ENCODE results near the gene NRIP1.
"Not testable (repeated sequence)": the region's sequence is repeated elsewhere in the genome, so short reads cannot be mapped to it uniquely, and the experiment has no call there.

The NRIP1 gene

DNA sequence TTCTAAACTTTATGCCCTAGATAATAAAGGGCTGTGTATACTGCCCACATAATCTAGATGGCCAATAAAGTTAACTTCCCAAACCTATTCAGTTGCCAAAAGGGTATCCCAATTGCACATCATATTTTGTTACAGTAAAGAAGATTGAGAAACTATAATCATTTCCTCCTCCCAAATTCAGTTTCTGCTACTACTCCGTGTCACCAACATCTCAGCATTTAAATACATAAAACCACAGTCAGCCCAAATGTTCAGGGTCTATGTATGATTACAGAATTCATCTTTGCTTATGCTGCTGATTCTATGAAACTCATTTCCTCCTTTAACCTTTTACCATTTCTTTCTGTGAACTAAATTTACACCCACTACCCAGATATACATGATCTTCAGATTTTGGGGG is 28.6 kb downstream of the NRIP1 start:
- DNase-seq = no peak

- DNase-seq = no peak
Measured at GRCh38 chr21:15034126-15034853, 30.5 kb downstream of the NRIP1 start.

DNA sequence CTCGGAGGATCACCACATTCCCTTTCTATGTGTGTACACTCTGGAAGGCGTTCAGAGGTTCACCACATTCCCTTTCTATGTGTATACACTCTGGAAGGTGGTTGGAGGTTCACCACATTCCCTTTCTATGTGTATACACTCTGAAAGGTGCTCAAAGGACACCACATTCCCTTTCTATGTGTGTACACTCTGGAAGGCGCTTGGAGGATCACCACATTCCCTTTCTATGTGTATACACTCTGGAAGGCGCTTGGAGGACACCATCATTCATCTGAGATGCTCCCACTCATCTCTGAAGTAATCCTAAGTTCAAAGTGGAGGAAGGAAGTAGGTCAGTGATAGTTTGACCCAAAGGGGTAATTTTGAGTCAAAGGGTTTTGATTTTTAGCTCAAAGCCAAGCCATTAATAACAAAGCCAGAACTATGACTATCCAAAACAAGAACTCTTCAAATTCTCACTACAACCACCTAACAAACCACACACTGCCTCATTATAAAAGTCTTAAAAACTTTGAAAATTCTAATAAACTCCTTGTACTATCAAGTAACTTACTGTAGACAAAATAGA is 32.9 kb downstream of the NRIP1 start:
- no peak for DNase-seq

- DNase-seq = not testable (repeated sequence)
Measured at GRCh38 chr21:15031362-15031761, 33.4 kb downstream of the NRIP1 start.

DNA sequence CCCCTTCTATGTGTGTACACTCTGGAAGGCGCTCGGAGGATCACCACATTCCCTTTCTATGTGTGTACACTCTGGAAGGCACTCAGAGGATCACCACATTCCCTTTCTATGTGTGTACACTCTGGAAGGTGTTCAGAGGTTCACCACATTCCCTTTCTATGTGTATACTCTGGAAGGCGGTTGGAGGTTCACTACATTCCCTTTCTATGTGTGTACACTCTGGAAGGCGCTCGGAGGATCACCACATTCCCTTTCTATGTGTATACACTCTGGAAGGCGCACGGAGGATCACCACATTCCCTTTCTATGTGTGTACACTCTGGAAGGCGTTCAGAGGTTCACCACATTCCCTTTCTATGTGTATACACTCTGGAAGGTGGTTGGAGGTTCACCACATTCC is 33.9 kb downstream of the NRIP1 start:
- not testable (repeated sequence) for DNase-seq

- no peak for DNase-seq
Measured at GRCh38 chr21:15029077-15029476, 35.7 kb downstream of the NRIP1 start.

GRCh38 chr21:15028186-15028585 is 36.6 kb downstream of the NRIP1 start:
- DNase-seq = peak; percentile 91

DNA sequence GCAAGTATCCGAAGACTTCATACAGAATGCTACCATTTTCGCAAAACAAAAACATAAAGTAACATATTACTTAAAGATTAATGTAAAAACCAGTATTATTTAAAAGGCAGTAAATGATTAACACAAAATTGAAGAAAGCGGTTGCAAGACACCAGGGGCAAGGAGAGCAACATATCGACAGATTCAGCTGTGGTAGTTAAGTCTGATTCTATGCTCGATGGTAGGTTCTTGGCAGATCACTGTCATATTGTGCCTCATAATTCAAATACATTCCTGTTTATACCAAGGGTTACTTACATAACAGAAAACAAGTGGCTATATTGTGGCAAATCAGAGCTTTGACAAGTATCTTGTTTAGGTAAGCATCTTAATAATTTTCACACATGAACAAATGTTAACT is 37.7 kb downstream of the NRIP1 start:
- no peak for DNase-seq

- DNase-seq = no peak
Measured at GRCh38 chr21:15026370-15026769, 38.4 kb downstream of the NRIP1 start.

- DNase-seq = no peak
Measured at GRCh38 chr21:15023776-15024175, 41.0 kb downstream of the NRIP1 start.

- DNase-seq = no peak
Measured at GRCh38 chr21:15022608-15023261, 42.1 kb downstream of the NRIP1 start.

DNA sequence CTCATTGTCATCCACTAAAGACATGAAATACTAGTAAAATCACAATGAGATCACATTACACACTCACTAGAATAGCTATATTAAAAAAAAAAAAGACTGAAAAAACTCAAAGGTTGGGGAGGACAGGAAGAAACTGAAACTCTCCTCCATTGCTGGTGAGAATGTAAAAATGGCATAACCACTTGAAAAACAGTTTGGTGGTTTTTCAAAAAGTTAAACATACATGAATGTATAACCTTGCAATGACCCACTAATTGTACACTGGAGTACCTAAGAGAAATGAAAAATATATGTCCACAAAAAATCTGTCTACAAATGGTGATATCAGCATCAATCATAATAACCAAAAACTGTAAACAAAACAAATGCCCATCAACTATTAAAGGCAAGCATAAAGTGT is 44.0 kb downstream of the NRIP1 start:
- DNase-seq = no peak

- DNase-seq = no peak
Measured at GRCh38 chr21:15018382-15018781, 46.4 kb downstream of the NRIP1 start.

GRCh38 chr21:15015622-15016471 is 49.0 kb downstream of the NRIP1 start:
- no peak for DNase-seq

- no peak for DNase-seq
Measured at GRCh38 chr21:15014221-15014620, 50.6 kb downstream of the NRIP1 start.

- DNase-seq = no peak
Measured at GRCh38 chr21:15011967-15012366, 52.8 kb downstream of the NRIP1 start.

GRCh38 chr21:15010645-15011044 is 54.2 kb downstream of the NRIP1 start:
- no peak for DNase-seq

DNA sequence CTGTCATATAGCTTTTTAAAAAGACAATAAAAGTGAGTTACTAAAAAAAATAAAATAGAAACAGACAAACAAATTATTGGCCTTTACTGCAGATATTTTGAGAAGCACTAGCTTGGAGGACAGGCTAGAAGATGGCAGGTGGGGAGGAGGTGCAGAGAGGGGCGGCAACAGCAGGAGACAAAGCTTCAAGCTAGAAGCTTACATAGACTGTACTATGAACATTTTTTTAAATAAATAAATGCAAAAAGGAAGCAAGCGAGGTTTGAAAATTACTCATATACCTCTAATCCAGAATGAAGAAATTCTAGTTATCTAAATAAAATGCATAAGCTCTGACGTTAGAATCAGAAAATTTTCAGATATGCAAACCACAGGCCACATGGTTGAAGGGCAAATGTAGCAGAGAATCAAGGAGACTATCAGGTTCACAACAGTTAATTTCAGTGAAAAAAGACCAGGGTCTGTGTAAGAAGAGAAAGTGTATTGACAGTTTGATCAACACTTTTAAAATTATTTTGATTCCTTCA is 54.9 kb downstream of the NRIP1 start:
- no peak for DNase-seq

DNA sequence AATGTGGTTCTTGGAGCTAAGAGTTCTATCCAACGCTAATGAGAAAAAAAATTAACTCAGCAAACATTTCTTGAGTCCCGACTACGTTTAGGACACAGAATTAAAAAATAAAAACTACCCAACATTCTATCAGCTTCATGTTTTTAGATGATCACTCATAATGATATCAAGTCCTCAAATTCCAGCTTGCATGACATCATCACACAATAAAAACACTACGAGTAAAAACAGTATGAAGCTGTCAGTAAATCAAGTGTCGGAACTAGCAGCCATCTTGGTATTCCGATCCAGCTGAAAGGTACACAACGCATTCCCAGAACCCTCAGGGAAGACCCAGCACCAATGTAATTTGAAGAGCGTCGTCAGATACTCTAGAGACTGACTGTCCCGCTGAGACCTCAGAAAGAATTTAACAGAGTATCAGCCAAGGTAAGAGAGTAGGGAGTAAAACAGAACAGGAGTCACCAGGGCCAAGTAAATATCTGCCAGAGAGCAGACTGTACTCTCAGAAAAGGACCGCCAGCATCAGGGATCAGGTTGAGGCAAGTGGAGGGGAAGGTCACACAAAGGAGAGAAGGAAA is 57.0 kb downstream of the NRIP1 start:
- DNase-seq = no peak

DNA sequence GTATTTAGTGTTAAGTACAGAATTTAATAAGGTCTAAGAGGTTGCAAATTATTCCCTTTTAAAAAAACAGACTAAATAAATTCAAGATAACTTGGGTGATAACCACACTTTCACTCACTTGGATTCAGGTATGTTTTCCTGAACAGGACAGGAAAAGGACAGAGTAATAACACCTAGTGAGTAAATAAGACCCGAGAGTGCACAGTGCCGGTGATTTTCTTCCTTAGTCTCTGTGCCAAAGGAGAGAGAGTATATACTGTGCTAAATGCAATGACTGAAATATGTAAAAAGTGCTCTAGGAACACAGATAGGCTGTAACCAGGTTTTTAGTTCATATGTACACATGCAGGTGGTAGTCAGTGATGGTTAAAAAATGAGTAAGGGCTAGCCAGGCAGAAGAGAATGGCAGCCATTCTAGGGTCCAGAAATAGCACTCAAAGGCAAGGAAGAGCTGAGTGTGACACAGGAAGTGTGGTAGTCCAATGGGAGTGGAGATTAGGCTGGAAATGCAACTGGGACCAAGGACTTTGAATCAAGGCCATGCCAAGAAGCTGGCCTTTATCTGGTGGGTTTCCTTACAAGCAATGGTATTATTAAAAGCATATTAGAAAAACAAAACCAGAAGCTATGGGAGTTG is 58.1 kb downstream of the NRIP1 start:
- DNase-seq = no peak

GRCh38 chr21:15005391-15005790 is 59.4 kb downstream of the NRIP1 start:
- DNase-seq = no peak

GRCh38 chr21:15004721-15005370 is 60.0 kb downstream of the NRIP1 start:
- no peak for DNase-seq
